ENCODE results near the gene PRKCH. TPM values are rescaled to one million over a fixed set of nuclear protein-coding genes. Genes with fewer than 3 reads are reported as not detected.
A peak's percentile ranks its signal among the peaks of the same experiment; 100 is the strongest.

PRKCH gene
- total RNA-seq, 5 donors from 2014 or later (not counting 1 experiment from before 2014, with no cell fraction given), result 267 to 436 (median 326) TPM

GRCh38 chr14:61380984-61381383 lies 59.6 kb downstream of the PRKCH start:
- no peak overlapping the region for H3K4me3 ChIP-seq (ENCODE audit: control insufficient read depth in 1 of 2, extremely low read depth in 1 of 2, low read length in 1 of 2)
- H3K27ac ChIP-seq (ENCODE audit: low read length), result peak overlapping the region; percentile 90
- H3K27ac Mint-ChIP-seq, result peak overlapping the region in 1 of 2 donors; percentile 93
- H3K27me3 Mint-ChIP-seq, result no peaks in the 10 kb centered on the region
- no peaks in the 10 kb centered on the region for H3K4me1 Mint-ChIP-seq
- H3K27me3 ChIP-seq (replicated peaks in 1 of 2; ENCODE audit: control insufficient read depth in 2 of 2, extremely low read depth in 1 of 2, insufficient read depth in 2 of 2, low read length in 1 of 2), result no peaks in the 10 kb centered on the region
- ATAC-seq (replicated peaks in 1 of 4), result peak in 2 of 4 experiments; percentile 18 to 26
- no peaks in the 10 kb centered on the region for H3K9me3 ChIP-seq
- peaks cover 0 to 12% of the 10 kb centered on the region in 2 donors for H3K36me3 ChIP-seq (ENCODE audit: control insufficient read depth in 2 of 2, extremely low read depth in 1 of 2, insufficient read depth in 1 of 2, low read length in 1 of 2)
- H3K4me1 ChIP-seq (ENCODE audit: control insufficient read depth in 1 of 2, extremely low read depth in 1 of 2, insufficient read depth in 2 of 2, low read length in 2 of 2), result peaks cover 61 to 86% of the 10 kb centered on the region in 2 experiments
- peaks cover 48% of the 10 kb centered on the region for H3K36me3 Mint-ChIP-seq
- WGBS (ENCODE audit: insufficient coverage), result 25% methylated on average over 2 of the region's 3 CpGs
- POLR2A ChIA-PET, result interaction anchor here (0.6 to 1.0 kb wide), 2 partner anchors 10 to 65 kb away, joined by 5 to 8 read pairs; no protein-coding TSS in a partner anchor
- DNase-seq, result peak in 5 of 35 experiments; percentile 9 to 58 (median 23)
- peak overlapping the region in 2 of 3 donors; percentile 32 to 73 for H3K4me3 Mint-ChIP-seq
- H3K9me3 Mint-ChIP-seq, result peaks cover 0 to 13% (median 4%) of the 10 kb centered on the region in 3 donors
- CTCF ChIA-PET, result interaction anchor here (0.8 kb wide), 2 partner anchors 50 to 56 kb away, joined by 3 to 4 read pairs; no protein-coding TSS in a partner anchor

- POLR2A ChIA-PET, result no interaction called here
- Mint-ChIP-seq H3K4me1 (no peaks in the 10 kb centered on the region), H3K27me3 (no peaks in the 10 kb centered on the region), H3K4me3 (peak overlapping the region in 1 of 3 donors; percentile 32), H3K9me3 (peaks cover 0 to 8% (median 0%) of the 10 kb centered on the region in 3 donors), H3K27ac (peak overlapping the region in 1 of 2 donors; percentile 93), H3K36me3 (peaks cover 43% of the 10 kb centered on the region)
- peaks cover 67 to 86% of the 10 kb centered on the region in 2 experiments for H3K4me1 ChIP-seq (ENCODE audit: control insufficient read depth in 1 of 2, extremely low read depth in 1 of 2, insufficient read depth in 2 of 2, low read length in 2 of 2)
- peak overlapping the region; percentile 10 to 32 for H3K4me3 ChIP-seq (ENCODE audit: control insufficient read depth in 1 of 2, extremely low read depth in 1 of 2, low read length in 1 of 2)
- H3K9me3 ChIP-seq, result no peaks in the 10 kb centered on the region
- peaks cover 0 to 9% of the 10 kb centered on the region in 2 donors for H3K36me3 ChIP-seq (ENCODE audit: control insufficient read depth in 2 of 2, extremely low read depth in 1 of 2, insufficient read depth in 1 of 2, low read length in 1 of 2)
- no peaks in the 10 kb centered on the region for H3K27me3 ChIP-seq (replicated peaks in 1 of 2; ENCODE audit: control insufficient read depth in 2 of 2, extremely low read depth in 1 of 2, insufficient read depth in 2 of 2, low read length in 1 of 2)
- H3K27ac ChIP-seq (ENCODE audit: low read length), result peak overlapping the region; percentile 90
- CTCF ChIA-PET, result interaction anchor here in 1 of 2 donors (0.7 to 1.1 kb wide), 2 partner anchors 14 to 64 kb away, joined by 3 to 4 read pairs; no protein-coding TSS in a partner anchor
- DNase-seq, result no peak
- ATAC-seq (replicated peaks in 1 of 4), result no peak
- WGBS (ENCODE audit: insufficient coverage), result 71% methylated on average over 7 of the region's 9 CpGs
Observed at GRCh38 chr14:61381553-61381952, 60.2 kb downstream of the PRKCH start.

- Histone ChIP-seq H3K4me1 (ENCODE audit: control insufficient read depth in 1 of 2, extremely low read depth in 1 of 2, insufficient read depth in 2 of 2, low read length in 2 of 2) (peaks cover 75 to 93% of the 10 kb centered on the region in 2 experiments), H3K27me3 (replicated peaks in 1 of 2; ENCODE audit: control insufficient read depth in 2 of 2, extremely low read depth in 1 of 2, insufficient read depth in 2 of 2, low read length in 1 of 2) (no peaks in the 10 kb centered on the region), H3K27ac (ENCODE audit: low read length) (peak overlapping the region; percentile 90), H3K4me3 (ENCODE audit: control insufficient read depth in 1 of 2, extremely low read depth in 1 of 2, low read length in 1 of 2) (no peak overlapping the region), H3K9me3 (no peaks in the 10 kb centered on the region), H3K36me3 (ENCODE audit: control insufficient read depth in 2 of 2, extremely low read depth in 1 of 2, insufficient read depth in 1 of 2, low read length in 1 of 2) (peaks cover 0 to 15% of the 10 kb centered on the region in 2 donors)
- H3K27ac Mint-ChIP-seq, result peak overlapping the region in 1 of 2 donors; percentile 93
- WGBS (ENCODE audit: insufficient coverage), result 60% methylated on average over 1 of the region's 2 CpGs
- peaks cover 32% of the 10 kb centered on the region for H3K36me3 Mint-ChIP-seq
- DNase-seq (no peak), ATAC-seq (replicated peaks in 1 of 4) (no peak)
- no peaks in the 10 kb centered on the region for H3K27me3 Mint-ChIP-seq
- no peak overlapping the region for H3K4me3 Mint-ChIP-seq
- ChIA-PET CTCF (interaction anchor here (0.5 to 1.3 kb wide), 4 partner anchors 36 to 360 kb away, joined by 3 to 7 read pairs (median 4); no protein-coding TSS in a partner anchor), POLR2A (interaction anchor here (0.6 to 1.3 kb wide), 3 partner anchors 11 to 41 kb away, joined by 3 read pairs; no protein-coding TSS in a partner anchor)
- no peaks in the 10 kb centered on the region for H3K9me3 Mint-ChIP-seq
- H3K4me1 Mint-ChIP-seq, result no peaks in the 10 kb centered on the region
Observed at GRCh38 chr14:61382842-61383241, 61.5 kb downstream of the PRKCH start.

GRCh38 chr14:61385002-61385685 lies 63.8 kb downstream of the PRKCH start:
- H3K27ac ChIP-seq (ENCODE audit: low read length), result peak overlapping the region; percentile 90
- H3K4me3 ChIP-seq (ENCODE audit: control insufficient read depth in 1 of 2, extremely low read depth in 1 of 2, low read length in 1 of 2), result peak overlapping the region; percentile 4 to 34
- ATAC-seq (replicated peaks in 1 of 4) (peak; percentile 68 to 73 (median 70)), DNase-seq (peak; percentile 31 to 84 (median 63))
- CTCF ChIA-PET, result interaction anchor here (0.6 to 1.2 kb wide), 4 partner anchors 11 to 56 kb away, joined by 3 to 4 read pairs (median 3); no protein-coding TSS in a partner anchor
- Mint-ChIP-seq H3K27me3 (no peaks in the 10 kb centered on the region), H3K4me3 (no peak overlapping the region), H3K27ac (no peak overlapping the region), H3K36me3 (peaks cover 17% of the 10 kb centered on the region), H3K9me3 (no peaks in the 10 kb centered on the region), H3K4me1 (no peaks in the 10 kb centered on the region)
- POLR2A ChIA-PET, result interaction anchor here in 1 of 2 donors (0.6 kb wide), 1 partner anchor 62 kb away, joined by 4 read pairs; no protein-coding TSS in a partner anchor
- 0% methylated on average over 3 of the region's 6 CpGs for WGBS (ENCODE audit: insufficient coverage)
- H3K36me3 ChIP-seq (ENCODE audit: control insufficient read depth in 2 of 2, extremely low read depth in 1 of 2, insufficient read depth in 1 of 2, low read length in 1 of 2), result peaks cover 0 to 6% of the 10 kb centered on the region in 2 donors
- H3K27me3 ChIP-seq (replicated peaks in 1 of 2; ENCODE audit: control insufficient read depth in 2 of 2, extremely low read depth in 1 of 2, insufficient read depth in 2 of 2, low read length in 1 of 2), result no peaks in the 10 kb centered on the region
- no peaks in the 10 kb centered on the region for H3K9me3 ChIP-seq
- peaks cover 82 to 91% of the 10 kb centered on the region in 2 experiments for H3K4me1 ChIP-seq (ENCODE audit: control insufficient read depth in 1 of 2, extremely low read depth in 1 of 2, insufficient read depth in 2 of 2, low read length in 2 of 2)

GRCh38 chr14:61386173-61386772 lies 64.9 kb downstream of the PRKCH start:
- no peaks in the 10 kb centered on the region for H3K9me3 ChIP-seq
- no peak for ATAC-seq (replicated peaks in 1 of 4)
- H3K4me3 ChIP-seq (ENCODE audit: control insufficient read depth in 1 of 2, extremely low read depth in 1 of 2, low read length in 1 of 2), result no peak overlapping the region
- no peaks in the 10 kb centered on the region for H3K9me3 Mint-ChIP-seq
- no peaks in the 10 kb centered on the region for H3K4me1 Mint-ChIP-seq
- no peak for DNase-seq
- 38% methylated on average over 9 of the region's 9 CpGs for WGBS (ENCODE audit: insufficient coverage)
- ChIA-PET POLR2A (interaction anchor here (0.5 to 0.8 kb wide), 4 partner anchors 9 to 42 kb away, joined by 3 to 4 read pairs (median 3); no protein-coding TSS in a partner anchor), CTCF (interaction anchor here (1.0 to 1.2 kb wide), 2 partner anchors 10 to 44 kb away, joined by 3 to 4 read pairs; no protein-coding TSS in a partner anchor)
- H3K4me1 ChIP-seq (ENCODE audit: control insufficient read depth in 1 of 2, extremely low read depth in 1 of 2, insufficient read depth in 2 of 2, low read length in 2 of 2), result peaks cover 86% of the 10 kb centered on the region in 2 experiments
- peaks cover 0 to 6% of the 10 kb centered on the region in 2 donors for H3K36me3 ChIP-seq (ENCODE audit: control insufficient read depth in 2 of 2, extremely low read depth in 1 of 2, insufficient read depth in 1 of 2, low read length in 1 of 2)
- no peak overlapping the region for H3K4me3 Mint-ChIP-seq
- H3K36me3 Mint-ChIP-seq, result peaks cover 6% of the 10 kb centered on the region
- H3K27ac Mint-ChIP-seq, result no peak overlapping the region
- no peaks in the 10 kb centered on the region for H3K27me3 ChIP-seq (replicated peaks in 1 of 2; ENCODE audit: control insufficient read depth in 2 of 2, extremely low read depth in 1 of 2, insufficient read depth in 2 of 2, low read length in 1 of 2)
- H3K27ac ChIP-seq (ENCODE audit: low read length), result peak overlapping the region; percentile 90
- H3K27me3 Mint-ChIP-seq, result no peaks in the 10 kb centered on the region

- Histone ChIP-seq H3K4me3 (ENCODE audit: control insufficient read depth in 1 of 2, extremely low read depth in 1 of 2, low read length in 1 of 2) (no peak overlapping the region), H3K27ac (ENCODE audit: low read length) (peak overlapping the region; percentile 90)
- H3K4me3 Mint-ChIP-seq, result no peak overlapping the region
Observed at GRCh38 chr14:61387076-61387475, 65.7 kb downstream of the PRKCH start.

More at GRCh38 chr14:61387076-61387475, 65.7 kb downstream of the PRKCH start:
- peaks cover 78 to 89% of the 10 kb centered on the region in 2 experiments for H3K4me1 ChIP-seq (ENCODE audit: control insufficient read depth in 1 of 2, extremely low read depth in 1 of 2, insufficient read depth in 2 of 2, low read length in 2 of 2)
- ATAC-seq (replicated peaks in 1 of 4) (no peak), DNase-seq (no peak)
- Mint-ChIP-seq H3K4me1 (no peaks in the 10 kb centered on the region), H3K27me3 (no peaks in the 10 kb centered on the region), H3K9me3 (no peaks in the 10 kb centered on the region), H3K27ac (no peak overlapping the region), H3K36me3 (peaks cover 2% of the 10 kb centered on the region)
- no peaks in the 10 kb centered on the region for H3K27me3 ChIP-seq (replicated peaks in 1 of 2; ENCODE audit: control insufficient read depth in 2 of 2, extremely low read depth in 1 of 2, insufficient read depth in 2 of 2, low read length in 1 of 2)
- no peaks in the 10 kb centered on the region for H3K9me3 ChIP-seq
- POLR2A ChIA-PET, result interaction anchor here in 1 of 2 donors (1.0 kb wide), 1 partner anchor 49 kb away, joined by 4 read pairs; no protein-coding TSS in a partner anchor
- CTCF ChIA-PET, result interaction anchor here (0.7 to 1.1 kb wide), 2 partner anchors 13 to 366 kb away, joined by 3 read pairs; no protein-coding TSS in a partner anchor
- peaks cover 0 to 11% of the 10 kb centered on the region in 2 donors for H3K36me3 ChIP-seq (ENCODE audit: control insufficient read depth in 2 of 2, extremely low read depth in 1 of 2, insufficient read depth in 1 of 2, low read length in 1 of 2)
- WGBS (ENCODE audit: insufficient coverage), result 61% methylated on average over 3 of the region's 4 CpGs

Measured in T-cell (primary cell).